GM12873 (cell line): ENCODE results near the gene P2RY8.

Experiments used
- TF ChIP-seq, protein P1 (sequence below): IDR thresholded peaks from 2 replicates; pipeline ENCODE4 v1.5.1; 2012; ENCODE audit warnings: low read depth, mild to moderate bottlenecking, moderate library complexity, low read length, control low read depth; ENCODE audit not compliant: insufficient read depth; ENCODE audit errors: missing control alignments

The P2RY8 gene

DNA sequence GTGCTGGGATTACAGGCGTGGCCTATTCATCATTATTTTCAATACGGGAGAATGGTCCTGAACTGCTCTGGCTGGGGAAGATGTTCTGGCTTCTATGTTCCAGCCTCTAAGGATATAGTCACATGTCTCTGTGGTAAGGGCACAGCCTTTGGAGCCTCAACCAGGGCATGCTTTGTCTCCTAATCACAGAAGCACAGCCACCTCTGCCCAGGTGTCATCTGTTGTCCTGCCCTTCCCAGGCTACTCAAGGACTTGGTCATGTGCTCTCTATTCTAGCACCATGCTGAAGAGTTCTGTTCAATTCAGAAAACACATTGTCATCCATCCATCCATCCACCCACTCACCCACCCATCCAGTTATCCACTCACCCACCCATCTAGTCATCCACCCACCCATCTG is 113.8 kb downstream of the P2RY8 start:
- TF ChIP-seq, protein P1, sequence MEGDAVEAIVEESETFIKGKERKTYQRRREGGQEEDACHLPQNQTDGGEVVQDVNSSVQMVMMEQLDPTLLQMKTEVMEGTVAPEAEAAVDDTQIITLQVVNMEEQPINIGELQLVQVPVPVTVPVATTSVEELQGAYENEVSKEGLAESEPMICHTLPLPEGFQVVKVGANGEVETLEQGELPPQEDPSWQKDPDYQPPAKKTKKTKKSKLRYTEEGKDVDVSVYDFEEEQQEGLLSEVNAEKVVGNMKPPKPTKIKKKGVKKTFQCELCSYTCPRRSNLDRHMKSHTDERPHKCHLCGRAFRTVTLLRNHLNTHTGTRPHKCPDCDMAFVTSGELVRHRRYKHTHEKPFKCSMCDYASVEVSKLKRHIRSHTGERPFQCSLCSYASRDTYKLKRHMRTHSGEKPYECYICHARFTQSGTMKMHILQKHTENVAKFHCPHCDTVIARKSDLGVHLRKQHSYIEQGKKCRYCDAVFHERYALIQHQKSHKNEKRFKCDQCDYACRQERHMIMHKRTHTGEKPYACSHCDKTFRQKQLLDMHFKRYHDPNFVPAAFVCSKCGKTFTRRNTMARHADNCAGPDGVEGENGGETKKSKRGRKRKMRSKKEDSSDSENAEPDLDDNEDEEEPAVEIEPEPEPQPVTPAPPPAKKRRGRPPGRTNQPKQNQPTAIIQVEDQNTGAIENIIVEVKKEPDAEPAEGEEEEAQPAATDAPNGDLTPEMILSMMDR: no peak

DNA sequence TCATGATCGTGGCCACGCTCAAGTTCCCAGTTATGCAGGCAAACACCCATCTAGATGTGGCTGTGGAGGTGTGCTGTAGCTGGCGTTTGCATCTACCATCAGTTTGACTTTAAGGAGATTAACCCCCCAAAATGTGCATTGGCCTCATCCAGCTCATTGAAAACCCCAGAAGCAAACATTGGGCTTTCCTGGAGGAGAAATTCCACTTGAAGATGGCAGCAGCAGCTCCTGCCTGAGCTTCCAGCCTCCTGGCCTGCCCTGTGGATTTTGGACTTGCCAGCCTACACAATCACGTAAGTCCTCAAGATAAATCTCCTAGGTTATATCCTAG is 114.9 kb downstream of the P2RY8 start:
- TF ChIP-seq, protein P1: no peak

DNA sequence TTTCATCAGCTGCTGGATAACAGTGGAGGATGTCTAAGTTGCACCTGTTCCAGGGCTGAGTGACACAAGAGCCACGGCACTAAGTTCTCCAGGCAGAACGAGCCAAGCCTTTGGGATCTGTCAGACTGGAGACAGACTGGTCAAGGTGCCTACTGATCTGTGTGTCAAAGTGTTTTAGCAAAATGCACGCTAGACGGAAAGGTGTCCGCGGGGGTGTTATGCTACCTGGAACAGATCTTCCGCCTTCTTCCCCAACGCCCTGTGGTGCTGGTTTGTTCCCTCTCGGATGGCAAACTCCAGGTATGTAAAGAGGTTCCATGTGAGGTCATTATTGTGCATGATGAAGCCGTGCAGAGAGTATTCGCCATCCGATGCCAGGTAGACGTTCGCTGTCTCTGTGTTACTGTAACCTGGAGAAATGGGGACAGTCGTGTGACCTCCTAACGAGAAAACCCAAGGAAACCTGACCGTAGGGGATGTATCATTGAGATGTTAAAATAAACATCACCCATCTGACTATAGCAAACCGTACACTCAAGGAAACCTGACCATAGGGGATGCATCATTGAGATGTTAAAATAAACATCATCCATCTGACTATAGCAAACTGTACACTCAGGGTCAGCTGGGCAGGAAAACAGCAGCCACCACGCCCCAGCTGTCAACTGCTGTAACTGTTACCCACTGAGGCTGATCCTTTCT is 115.4 kb downstream of the P2RY8 start:
- TF ChIP-seq, protein P1: no peak

DNA sequence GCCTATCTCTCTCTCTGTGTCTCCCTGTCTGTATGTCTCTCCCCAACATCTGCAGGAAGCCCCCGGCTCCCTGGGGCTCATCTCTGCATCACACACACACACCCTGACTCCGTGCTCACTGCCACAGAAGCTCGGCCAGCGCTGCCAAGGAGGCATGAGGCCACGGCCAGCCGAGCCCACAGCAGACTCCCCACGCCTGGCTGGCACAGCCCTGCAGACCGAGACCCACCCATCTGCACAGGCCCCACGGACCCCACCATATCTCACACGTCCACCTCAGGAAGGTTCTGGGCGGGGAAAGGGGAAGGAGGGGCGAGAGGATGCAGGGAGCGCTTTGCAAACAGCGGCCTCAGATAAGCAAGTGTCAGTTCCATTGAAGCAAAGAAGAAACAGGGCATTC is 116.6 kb downstream of the P2RY8 start:
- TF ChIP-seq, protein P1: no peak

DNA sequence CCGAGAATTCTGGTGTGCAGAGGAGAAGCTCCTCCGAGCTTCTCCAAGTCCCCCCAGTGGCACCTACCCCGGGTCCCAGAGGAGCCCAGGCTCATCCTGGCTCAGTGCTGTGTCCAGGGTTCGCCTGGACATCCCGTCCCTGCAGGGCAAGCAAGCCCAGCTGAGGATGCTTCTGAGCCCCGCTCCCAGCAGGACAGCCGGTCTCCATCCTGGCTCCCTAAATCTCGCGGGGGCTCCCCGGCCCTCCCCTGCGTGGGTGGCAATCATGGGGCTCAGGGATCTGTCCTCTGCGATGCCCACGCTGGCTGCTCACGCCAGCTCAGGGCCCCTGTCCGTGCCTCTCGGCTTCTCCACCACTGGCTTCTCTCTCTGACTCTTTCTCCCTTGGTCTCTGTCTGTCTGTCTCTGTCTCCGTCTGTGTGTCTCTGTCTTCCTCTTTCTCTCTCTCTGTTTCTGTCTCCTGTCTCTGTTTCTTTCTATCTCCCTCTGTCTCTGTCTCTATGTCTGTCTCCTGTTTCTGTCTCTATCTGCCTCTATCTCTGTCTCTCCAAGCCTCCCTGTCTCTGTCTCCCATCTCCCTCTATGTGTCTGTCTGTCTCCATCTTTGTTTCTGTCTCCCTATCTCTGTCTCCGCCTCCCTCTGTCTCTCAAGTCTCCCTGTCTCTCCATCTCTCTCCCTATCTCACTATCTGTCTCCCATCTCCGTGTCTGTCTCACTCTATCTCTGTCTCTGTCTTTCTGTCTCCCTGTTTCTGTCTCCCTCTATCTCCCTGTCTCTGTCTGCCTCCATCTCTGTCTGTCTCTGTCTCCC is 117.2 kb downstream of the P2RY8 start:
- TF ChIP-seq, protein P1: no peak

DNA sequence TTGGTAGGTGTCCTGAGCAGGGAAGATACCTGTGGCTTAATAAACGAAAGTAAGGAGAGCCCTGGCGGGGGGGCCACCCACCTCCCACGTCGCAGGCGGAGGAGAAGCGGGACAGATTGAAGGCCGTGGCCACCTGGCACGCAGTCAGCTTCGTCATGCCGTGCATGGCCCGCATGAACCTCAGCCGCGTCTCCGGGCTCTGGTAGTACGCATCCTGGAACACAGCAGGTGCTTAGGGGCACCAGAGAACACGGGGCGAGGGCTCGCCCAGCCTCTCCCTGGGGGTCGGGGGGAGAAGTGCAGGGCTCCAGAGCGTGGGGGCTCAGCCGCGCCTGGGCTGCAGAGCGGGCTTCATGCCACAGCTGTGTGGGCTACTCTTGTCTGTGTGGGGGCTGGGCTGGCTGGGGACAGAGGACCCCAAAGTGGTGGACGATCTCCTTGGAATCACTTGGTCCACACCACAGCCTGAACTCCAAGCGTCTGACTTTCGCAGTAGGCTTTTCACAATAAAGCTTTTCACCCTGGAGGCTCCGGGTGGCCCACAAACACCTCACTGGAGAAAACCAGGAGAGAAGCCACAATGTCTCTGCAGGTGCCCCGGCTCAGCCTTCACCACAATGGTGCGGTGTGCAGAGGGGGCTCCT is 118.0 kb downstream of the P2RY8 start:
- TF ChIP-seq, protein P1: no peak

DNA sequence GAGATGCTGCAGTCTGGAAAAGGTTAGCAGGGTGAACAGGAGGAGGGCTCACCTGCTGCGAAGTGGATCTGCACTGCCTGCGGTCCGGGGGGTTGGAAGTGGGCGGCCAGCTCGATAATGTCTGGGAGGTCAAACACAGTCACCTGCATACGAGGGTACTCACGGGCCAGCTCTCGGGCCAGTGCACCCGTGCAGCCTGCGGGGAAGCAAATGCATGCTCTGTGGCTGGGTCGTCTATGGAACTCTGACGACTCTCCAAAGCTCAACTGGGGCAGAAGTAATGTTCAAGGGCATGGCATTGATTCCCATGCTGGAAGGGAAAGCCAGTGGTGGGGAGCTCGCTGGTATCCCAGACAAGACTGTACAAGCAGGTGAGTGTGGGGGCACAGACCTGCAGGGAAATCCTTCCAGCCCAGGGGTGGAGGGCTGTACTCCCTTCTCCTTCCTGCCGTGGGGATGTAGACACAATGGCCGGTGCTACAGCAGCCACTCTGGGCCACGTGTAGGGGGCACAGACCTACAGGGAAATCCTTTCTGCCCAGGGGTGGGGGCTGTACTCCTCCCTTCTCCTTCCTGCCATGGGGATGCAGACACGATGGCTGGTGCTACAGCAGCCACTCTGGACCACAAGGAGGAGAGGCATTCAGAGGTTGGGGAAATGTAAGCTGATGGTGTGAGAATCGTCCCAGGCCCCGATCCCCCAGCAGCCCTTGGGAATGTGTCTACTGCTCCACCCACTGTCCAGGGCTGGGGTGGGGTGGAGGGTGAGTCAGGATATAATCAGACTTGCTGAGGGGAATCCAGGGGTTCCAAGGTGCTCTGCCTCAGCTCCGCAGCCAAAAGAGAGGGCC is 118.8 kb downstream of the P2RY8 start:
- TF ChIP-seq, protein P1: no peak
